Fibroblast of lung (primary cell): Measurements from ENCODE around the gene PLPP7. TPM values are rescaled to one million over a fixed set of nuclear protein-coding genes. Genes with fewer than 3 reads are reported as not detected.

Experiments used
- DNase-seq, 2 donors: peaks; one replicate each; pipeline versions ENCODE4 v3.0.0 to v3.0.0-alpha.2; 2010; ENCODE audit warnings: low read depth in 2 of 2
- H2AFZ ChIP-seq: 2 replicates; pipeline ENCODE4 v1.5.1; 2012; ENCODE audit warnings: low read length, control low read depth, inconsistent platforms
- H3K27ac ChIP-seq: 2 replicates; pipeline ENCODE4 v1.5.1; 2011; ENCODE audit warnings: low read length, control low read depth; ENCODE audit not compliant: insufficient read depth
- H3K27me3 ChIP-seq: 2 replicates; pipeline ENCODE4 v1.5.1; 2011; ENCODE audit warnings: mild to moderate bottlenecking, low read length; ENCODE audit not compliant: control insufficient read depth, insufficient read depth
- H3K36me3 ChIP-seq: 2 replicates; pipeline ENCODE4 v1.5.1; 2011; ENCODE audit warnings: low read length; ENCODE audit not compliant: control insufficient read depth, insufficient read depth
- H3K4me1 ChIP-seq: 2 replicates; pipeline ENCODE4 v1.5.1; 2011; ENCODE audit warnings: low read length; ENCODE audit not compliant: control insufficient read depth, insufficient read depth; ENCODE audit errors: extremely low read depth
- H3K4me2 ChIP-seq: 2 replicates; pipeline ENCODE4 v1.5.1; 2011; ENCODE audit warnings: low read length, control low read depth; ENCODE audit not compliant: insufficient read depth; ENCODE audit errors: extremely low read depth
- H3K4me3 ChIP-seq, 4 experiments: fragments of 200-600 bp in 1 of 4; sonication (generic) in 1 of 4; replicated peaks in 1 of 4; 2 replicates each; pipeline ENCODE4 v1.5.1; 2011 to 2016; ENCODE audit warnings: low read length in 4 of 4, low read depth in 3 of 4, mild to moderate bottlenecking in 3 of 4, control low read depth in 2 of 4, inconsistent platforms in 1 of 4, mixed read lengths in 1 of 4; ENCODE audit not compliant: insufficient read depth in 1 of 4; ENCODE audit errors: control extremely low read depth in 1 of 4
- H3K79me2 ChIP-seq: 2 replicates; pipeline ENCODE4 v1.5.1; 2012; ENCODE audit warnings: mild to moderate bottlenecking, low read length, inconsistent platforms; ENCODE audit not compliant: control insufficient read depth, insufficient read depth
- H3K9ac ChIP-seq: 2 replicates; pipeline ENCODE4 v1.5.1; 2011; ENCODE audit warnings: mild to moderate bottlenecking, low read length, control low read depth; ENCODE audit not compliant: insufficient read depth
- H3K9me3 ChIP-seq: 2 replicates; pipeline ENCODE4 v1.5.1; 2012; ENCODE audit warnings: low read depth, low read length; ENCODE audit not compliant: control insufficient read depth, insufficient read depth
- H4K20me1 ChIP-seq: 2 replicates; pipeline ENCODE4 v1.5.1; 2011; ENCODE audit warnings: low read length; ENCODE audit not compliant: control insufficient read depth, insufficient read depth; ENCODE audit errors: extremely low read depth
- CTCF ChIP-seq, 2 donors: IDR thresholded peaks in 1 of 2; conservative IDR thresholded peaks in 1 of 2; 1 replicate in 1 of 2; 2 replicates in 1 of 2; pipeline ENCODE4 v1.5.1; 2011 to 2012; ENCODE audit warnings: low read length in 2 of 2, control low read depth in 1 of 2, inconsistent platforms in 1 of 2, low read depth in 1 of 2, mild to moderate bottlenecking in 1 of 2
- EZH2 ChIP-seq: IDR thresholded peaks from 2 replicates; pipeline ENCODE4 v1.5.1; 2012; ENCODE audit warnings: low read length, control low read depth, mild to moderate bottlenecking; ENCODE audit errors: missing control alignments
- polyA plus RNA-seq, 2 donors: library from polyadenylated mRNA; depleted of rRNA in 1 of 2; stranded (reverse) in 1 of 2; unstranded in 1 of 2; fragments of >200 nt; gene quantifications; 2 replicates each; pipeline ENCODE4 v1.2.1, GENCODE V29; 2011 to 2012; ENCODE audit warnings: missing spikeins in 1 of 2
- total RNA-seq: library from RNA; depleted of rRNA; stranded (reverse); fragments of >200 nt; gene quantifications from 2 replicates; pipeline ENCODE4 v1.2.1, GENCODE V29; 2014

The PLPP7 gene
- total and polyA plus RNA-seq, 2 donors (not counting 1 experiment from before 2014, with no cell fraction given): 3.0 to 9.4 TPM

GRCh38 chr9:131246618-131247017 lies 42.9 kb upstream of the PLPP7 start:
- no peak for DNase-seq
- Histone ChIP-seq H4K20me1 (no peaks in the 10 kb centered on the region), H3K9me3 (no peaks in the 10 kb centered on the region), H3K4me3 (no peak overlapping the region), H2AFZ (no peak overlapping the region), H3K79me2 (no peaks in the 10 kb centered on the region), H3K27me3 (no peaks in the 10 kb centered on the region), H3K9ac (no peak overlapping the region), H3K36me3 (no peaks in the 10 kb centered on the region), H3K4me2 (no peak overlapping the region), H3K4me1 (no peaks in the 10 kb centered on the region), H3K27ac (no peak overlapping the region)
- TF ChIP-seq EZH2 (no peak), CTCF (conservative IDR thresholded peaks at IDR 0.05 in 1 of 2, IDR thresholded peaks at IDR 0.05 in 1 of 2; ENCODE audit: low read depth in 1 of 2, low read length in 2 of 2) (no peak)

- Histone ChIP-seq H3K9ac (no peak overlapping the region), H3K79me2 (no peaks in the 10 kb centered on the region), H3K4me3 (no peak overlapping the region), H3K36me3 (no peaks in the 10 kb centered on the region), H3K9me3 (no peaks in the 10 kb centered on the region), H3K4me2 (no peak overlapping the region), H3K27ac (no peak overlapping the region), H2AFZ (no peak overlapping the region), H3K4me1 (peaks cover 10% of the 10 kb centered on the region), H3K27me3 (no peaks in the 10 kb centered on the region), H4K20me1 (no peaks in the 10 kb centered on the region)
- no peak for DNase-seq
- no peak for TF ChIP-seq EZH2
- no peak for TF ChIP-seq CTCF (conservative IDR thresholded peaks at IDR 0.05 in 1 of 2, IDR thresholded peaks at IDR 0.05 in 1 of 2; ENCODE audit: low read depth in 1 of 2, low read length in 2 of 2)
Measured at GRCh38 chr9:131252120-131252519, 37.4 kb upstream of the PLPP7 start.

- H3K9ac ChIP-seq: no peak overlapping the region
- H3K27ac ChIP-seq: no peak overlapping the region
- no peaks in the 10 kb centered on the region for H4K20me1 ChIP-seq
- no peaks in the 10 kb centered on the region for H3K36me3 ChIP-seq
- no peak for TF ChIP-seq CTCF (conservative IDR thresholded peaks at IDR 0.05 in 1 of 2, IDR thresholded peaks at IDR 0.05 in 1 of 2; ENCODE audit: low read depth in 1 of 2, low read length in 2 of 2)
- no peak for TF ChIP-seq EZH2
- DNase-seq: peak in 1 of 2 donors; percentile 68
- no peaks in the 10 kb centered on the region for H3K9me3 ChIP-seq
- no peaks in the 10 kb centered on the region for H3K27me3 ChIP-seq
- H3K4me1 ChIP-seq: peaks cover 10% of the 10 kb centered on the region
- no peak overlapping the region for H2AFZ ChIP-seq
- H3K4me2 ChIP-seq: no peak overlapping the region
- H3K79me2 ChIP-seq: no peaks in the 10 kb centered on the region
- no peak overlapping the region for H3K4me3 ChIP-seq
Measured at GRCh38 chr9:131253891-131254491, 35.5 kb upstream of the PLPP7 start.
